GM19452 (cell line): Measurements from ENCODE around the gene RNF223.
"Not testable (repeated sequence)": the region's sequence is repeated elsewhere in the genome, so short reads cannot be mapped to it uniquely, and the experiment has no call there.

ENCODE experiments used
- ATAC-seq: cut with Tn5 transposase; IDR thresholded peaks from one replicate; pipeline ENCODE4 v1.9.1; 2021; ENCODE audit not compliant: unreplicated experiment

The RNF223 gene

DNA sequence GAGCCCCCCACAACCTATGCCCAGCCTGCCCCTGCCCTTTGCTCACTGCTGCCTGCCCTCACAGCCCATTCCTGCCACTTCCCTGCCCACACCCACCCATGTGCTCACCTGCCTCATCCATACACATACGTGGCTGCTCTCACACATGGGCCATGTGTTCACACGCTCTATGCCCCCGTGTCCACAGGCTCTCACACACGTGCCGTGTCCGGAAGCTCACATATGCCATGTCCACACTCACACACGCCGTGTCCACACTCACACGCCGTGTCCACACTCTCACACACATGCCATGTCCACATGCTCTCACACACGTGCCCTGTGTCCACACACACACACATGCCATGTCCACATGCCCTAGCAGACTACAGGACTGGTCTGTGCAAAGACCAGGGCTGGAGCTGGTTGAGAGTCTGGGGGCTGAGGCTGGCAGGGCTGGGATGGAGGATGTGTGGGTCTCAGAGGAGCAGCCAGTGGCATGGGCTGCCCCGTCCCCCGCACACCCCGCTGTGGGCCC, 583 bp upstream of the RNF223 start:
- ATAC-seq, result no peak

DNA sequence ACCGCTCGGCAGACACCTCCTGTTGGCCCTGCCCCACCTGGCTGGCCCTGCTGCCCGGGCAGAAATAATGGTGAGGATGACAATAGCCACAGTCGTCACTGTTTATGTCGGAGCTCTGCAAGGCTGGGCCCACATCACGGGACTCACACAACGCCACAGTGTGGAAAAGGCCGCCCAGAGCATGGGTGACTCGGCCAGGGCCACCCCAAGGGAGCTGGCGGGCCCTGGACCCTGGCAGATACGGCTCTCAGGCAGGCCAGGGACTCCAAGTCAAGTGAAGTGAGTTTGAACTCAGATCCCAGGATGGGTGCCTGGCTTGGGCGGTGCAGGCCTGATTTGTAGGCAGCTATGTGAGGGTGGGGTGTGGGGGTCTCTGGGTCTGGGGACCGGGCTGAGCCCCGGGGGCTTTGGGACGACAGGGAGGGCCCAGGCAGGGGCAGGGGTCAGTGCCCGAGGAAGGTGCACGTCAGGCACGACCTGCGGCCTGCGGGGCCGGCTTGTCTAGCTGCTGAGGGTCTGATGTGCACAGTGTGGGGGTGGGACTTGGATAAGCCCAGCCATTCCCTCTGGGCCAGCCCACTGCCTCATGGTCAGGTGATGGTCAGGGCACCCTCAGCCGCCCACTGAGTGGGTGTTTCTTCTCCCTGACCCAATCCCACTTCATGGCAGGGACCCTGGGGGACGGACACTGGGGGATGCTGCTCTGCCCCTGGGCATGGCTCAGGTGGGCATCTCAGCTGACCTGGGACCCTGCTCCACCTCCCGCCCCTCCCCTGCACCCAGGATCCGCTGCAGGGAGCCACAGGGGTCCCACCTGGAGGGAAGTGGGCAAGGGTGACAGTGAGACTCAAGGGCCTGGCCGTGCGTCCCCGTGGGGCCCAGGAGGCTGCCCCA, 1.0 kb downstream of the RNF223 start:
- no peak for ATAC-seq

DNA sequence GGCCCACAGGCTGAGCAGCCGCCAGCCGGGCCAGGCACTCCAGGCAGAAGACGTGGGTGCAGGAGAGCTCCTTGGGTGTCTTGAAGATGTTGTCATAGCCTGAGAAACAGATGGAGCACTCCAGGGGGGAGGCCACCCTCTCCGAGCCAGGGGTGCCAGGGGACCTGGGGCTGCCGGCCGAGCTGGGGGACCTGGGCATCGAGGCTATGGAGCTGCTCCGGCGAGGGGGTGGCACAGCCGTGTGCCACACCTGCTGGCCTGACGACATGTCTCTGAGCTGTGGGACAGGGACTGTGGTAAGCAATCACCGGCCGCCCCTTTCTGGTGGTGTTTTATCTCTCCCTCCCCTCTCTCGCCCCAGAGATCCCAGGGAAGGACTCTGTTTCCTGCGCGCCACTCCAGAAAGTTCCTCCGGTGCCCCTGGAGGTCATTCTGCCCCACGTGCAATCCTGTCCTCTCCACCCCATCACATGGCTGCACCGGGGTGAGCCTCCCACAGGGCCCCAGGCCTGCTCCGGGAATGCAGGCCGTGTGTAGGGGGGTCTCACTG, 1.7 kb downstream of the RNF223 start:
- ATAC-seq, result no peak

DNA sequence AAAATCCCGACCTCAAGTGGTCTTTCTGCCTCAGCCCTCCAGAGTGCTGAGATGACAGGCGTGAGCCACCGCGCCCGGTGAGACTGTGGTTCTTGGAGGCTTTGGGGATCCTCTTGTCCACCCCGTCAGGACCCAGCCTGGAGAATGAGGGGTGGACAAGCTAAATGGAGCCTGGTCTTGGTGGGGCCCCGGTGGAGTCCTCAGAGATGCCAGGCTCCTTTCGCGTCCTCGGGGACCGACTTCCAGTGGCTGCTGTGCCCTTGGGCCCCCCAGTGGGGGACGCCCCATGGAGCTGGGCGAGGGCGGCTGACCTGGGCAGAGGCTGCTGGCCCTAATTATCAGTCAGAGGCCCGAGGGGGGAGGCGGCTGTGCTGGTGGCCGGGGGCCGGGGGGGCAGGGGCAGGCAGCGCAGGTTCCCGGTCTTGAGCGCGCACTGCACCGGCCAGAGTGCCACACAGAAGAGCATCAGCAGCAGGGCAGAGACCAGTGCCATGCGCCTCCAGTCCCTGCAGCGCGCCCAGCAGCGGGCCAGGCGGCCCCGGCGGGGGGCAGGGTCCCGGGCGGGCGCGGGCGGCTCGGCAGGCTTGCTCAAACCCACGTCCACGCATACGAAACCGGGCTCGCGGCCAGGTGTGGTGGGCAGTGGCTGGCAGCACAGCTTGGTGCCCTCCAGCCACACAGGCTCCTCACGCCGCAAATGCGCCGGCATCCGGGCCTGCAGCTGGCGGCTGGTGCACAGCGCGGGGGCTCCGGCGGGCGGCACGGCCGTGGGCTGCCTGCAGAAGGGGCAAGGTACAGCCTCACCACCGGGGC, 2.4 kb downstream of the RNF223 start:
- no peak for ATAC-seq

DNA sequence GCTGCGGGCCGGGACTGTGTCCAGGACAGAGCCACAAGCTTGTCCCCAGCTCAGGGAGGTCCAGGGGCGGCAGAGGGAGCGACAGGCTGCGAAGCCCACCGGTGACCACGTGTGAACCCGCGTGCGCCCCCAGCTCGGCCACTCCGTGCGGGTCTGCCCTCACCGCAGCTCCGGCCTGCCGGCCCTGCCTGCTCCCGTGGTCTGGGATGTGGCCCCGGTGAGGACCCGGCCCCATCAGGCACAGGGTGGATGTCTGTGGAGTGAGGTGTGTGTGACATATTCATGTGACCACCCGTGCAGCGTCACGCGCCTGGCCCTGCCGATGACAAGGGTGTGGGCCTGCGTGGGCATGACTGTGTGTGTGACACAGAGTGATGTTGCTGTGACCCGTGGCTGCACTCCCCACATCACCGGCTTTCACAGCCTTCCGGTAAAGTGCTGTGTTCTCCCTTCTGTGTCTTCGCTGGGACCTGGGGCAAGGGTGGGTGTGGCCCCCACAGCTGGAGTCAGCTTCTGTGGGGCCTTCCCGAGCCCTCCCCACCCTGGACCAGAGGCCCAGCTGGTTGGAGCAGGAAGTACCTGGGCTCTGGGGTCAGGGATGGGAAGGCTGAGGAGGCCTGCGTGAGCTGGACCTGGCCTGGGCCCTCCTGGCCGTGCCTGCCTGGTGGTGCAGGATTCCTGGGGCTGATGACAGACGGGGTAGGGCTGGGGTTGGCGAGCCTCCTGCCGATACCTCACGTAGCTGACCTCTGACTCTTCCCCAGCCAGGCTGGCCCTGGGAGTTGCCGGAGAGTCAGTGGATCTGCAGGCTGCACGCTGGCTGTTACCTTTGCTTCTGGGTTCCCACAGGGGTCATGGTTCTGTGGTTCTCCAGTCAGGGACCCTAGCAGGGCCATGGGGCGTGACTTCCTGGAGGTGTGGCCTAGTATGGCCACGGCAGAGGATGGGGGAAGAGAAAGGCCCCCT, 4.1 kb downstream of the RNF223 start:
- ATAC-seq, result no peak

DNA sequence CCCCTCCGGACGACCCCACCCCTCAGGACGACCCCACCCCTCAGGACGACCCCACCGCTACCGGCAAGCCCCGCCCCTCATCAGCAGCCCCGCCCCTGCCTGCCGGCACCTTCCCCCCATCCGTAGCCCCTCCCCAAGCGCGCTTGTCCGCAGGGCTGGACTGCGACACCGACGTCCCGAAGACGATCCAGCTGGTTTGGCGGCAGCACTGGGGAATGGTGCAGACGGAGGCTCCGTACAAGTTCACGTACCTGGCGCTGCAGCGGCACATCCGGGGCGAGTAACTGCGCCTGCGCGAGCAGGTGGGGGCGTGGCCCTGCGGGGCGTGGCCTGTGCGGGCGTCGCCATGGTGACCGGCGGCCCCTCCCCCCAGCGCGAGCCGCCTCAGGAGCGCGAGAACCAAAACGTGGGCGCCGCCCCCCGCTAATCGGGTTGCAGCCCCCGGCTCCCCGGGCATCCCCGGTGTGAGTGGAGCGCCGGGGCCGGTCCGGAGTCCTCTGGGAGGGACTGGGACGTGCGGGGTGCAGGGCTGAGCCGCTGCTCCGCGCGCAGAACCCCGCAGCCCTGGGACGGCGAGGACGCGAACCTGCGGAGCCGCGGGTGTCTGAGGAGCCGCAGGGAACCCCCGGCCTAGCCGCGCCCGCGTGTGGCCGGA, 4.9 kb downstream of the RNF223 start:
- ATAC-seq, result peak; percentile 48

DNA sequence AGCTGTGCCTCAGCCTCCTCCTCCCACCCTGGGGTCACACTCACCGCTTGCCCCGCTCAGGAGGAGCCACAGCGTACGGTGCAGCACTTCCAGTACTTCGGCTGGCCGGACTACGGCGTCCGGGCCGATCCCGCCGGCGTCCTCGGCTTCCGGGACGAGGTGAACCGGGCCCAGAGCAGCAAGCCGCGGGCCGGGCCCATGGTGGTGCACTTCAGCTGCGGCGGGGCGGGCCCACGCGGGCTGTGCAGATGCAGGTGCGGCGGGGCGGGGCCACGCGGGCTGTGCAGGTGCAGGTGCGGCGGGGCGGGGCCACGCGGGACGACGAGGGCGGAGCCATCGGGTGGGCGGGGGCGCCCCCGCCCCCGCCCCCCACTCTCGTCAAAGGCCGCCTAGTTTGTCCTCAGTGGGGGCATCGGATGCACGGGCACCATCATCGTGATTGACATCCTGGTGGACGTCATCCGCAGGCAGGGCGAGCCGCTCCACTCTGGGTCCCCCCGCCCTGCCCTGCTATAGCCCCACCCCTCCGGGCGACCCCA, 5.5 kb downstream of the RNF223 start:
- ATAC-seq, result no peak

DNA sequence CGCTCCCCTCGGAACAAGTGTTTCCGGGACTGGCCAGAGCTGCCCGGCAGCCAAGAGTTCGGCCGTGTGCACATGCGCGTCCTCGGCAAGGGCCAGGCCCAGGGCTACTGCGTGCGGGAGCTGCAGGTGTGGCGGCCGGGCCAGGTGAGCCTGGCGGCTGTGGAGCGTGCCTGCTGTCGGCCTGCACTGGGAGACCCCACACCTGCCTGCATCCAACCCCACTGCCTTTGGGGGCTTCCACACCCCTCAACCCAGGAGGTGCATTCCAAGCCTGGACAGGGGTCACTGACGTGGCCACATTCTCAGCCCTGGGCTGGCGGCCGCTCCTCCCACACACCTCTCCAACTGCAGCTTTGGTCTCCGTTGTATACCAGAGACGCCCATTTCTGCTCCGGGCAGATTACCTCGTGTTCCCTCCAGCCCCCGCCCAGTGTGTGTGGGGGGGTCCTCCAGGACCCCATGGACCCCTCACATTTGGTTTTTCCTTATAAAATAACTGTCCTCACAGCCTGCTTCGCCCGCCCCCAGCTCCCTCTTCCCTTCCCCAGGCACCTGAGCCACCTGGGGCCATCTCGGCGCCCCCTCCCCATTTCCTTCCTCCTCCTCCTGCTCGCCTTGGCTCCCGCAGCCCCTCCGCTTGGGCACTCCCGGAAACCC, 6.1 kb downstream of the RNF223 start:
- ATAC-seq, result no peak

DNA sequence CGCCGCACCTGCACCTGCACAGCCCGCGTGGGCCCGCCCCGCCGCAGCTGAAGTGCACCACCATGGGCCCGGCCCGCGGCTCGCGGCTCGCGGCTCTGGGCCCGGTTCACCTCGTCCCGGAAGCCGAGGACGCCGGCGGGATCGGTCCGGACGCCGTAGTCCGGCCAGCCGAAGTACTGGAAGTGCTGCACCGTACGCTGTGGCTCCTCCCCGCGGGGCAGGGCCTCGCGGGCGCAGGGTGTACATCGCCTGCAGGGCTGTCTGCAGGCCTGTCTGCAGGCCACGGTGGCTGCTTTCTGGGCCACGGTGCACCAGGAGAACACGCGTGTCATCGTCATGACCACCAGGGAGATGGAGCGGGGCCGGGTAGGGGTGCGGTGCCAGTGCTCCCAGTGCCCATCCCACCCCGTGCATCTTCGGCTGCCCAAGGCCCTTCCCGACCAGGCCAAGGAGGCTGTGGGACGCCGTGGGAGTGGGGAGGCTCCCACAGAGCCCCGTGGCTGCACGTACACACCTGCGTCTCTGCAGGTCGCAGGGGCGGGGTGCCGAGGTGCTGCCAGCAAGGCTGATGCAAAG, 6.7 kb downstream of the RNF223 start:
- no peak for ATAC-seq

DNA sequence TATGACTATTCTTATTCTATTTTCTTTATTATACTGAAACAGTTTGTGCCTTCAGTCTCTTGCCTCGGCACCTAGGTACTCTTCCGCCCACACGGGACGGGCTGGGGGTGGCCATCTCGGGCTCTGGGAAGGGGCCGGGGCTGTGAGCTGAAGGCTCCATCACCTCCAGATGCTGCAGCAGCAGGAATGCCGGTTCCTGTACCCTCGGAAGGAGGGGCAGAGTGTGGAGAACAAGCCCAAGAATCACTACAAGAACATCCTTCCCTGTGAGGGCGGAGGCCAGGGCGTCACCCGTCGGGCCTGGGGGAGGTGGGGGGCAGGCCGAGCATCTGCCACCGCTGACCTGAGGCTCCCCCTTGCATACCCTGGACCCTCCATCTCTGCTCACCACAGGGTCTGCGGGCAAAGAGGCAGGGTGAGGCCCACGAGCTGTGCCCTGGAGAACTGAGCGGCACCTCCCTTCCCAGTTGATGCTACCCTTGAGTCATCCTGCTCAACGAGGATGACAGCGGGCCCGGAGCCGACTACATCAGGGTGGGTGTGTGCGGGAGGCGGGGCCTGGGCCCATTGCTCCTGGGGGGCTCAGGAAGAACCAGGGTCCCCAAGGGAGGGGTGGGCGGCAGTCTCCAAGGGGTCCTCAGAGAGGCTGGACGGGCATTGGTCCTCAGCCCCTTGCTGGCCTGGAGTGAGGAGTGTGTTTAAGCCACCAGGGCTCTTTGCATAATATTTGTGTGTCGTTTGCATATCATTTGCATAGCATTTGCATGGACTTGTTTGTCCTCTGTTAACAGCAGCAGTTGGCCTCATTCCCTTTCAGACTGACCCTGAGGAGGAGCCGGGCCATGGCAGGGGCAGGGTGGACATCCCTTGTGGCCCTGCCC, 7.5 kb downstream of the RNF223 start:
- no peak for ATAC-seq

DNA sequence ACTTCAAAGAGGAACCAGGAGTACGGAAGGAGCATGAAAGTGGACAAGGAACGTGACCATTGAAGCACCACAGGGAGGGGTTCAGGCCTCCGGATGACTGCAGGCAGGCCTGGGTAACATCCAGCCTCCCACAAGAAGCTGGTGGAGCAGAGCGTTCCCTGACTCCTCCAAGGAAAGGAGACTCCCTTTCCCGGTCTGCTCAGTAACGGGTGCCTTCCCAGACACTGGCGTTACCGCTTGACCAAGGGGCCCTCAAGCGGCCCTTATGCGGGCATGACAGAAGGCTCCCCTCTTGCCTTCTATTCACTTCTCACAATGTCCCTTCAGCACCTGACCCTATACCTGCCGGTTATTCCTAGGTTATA, 8.2 kb downstream of the RNF223 start:
- not testable (repeated sequence) for ATAC-seq

DNA sequence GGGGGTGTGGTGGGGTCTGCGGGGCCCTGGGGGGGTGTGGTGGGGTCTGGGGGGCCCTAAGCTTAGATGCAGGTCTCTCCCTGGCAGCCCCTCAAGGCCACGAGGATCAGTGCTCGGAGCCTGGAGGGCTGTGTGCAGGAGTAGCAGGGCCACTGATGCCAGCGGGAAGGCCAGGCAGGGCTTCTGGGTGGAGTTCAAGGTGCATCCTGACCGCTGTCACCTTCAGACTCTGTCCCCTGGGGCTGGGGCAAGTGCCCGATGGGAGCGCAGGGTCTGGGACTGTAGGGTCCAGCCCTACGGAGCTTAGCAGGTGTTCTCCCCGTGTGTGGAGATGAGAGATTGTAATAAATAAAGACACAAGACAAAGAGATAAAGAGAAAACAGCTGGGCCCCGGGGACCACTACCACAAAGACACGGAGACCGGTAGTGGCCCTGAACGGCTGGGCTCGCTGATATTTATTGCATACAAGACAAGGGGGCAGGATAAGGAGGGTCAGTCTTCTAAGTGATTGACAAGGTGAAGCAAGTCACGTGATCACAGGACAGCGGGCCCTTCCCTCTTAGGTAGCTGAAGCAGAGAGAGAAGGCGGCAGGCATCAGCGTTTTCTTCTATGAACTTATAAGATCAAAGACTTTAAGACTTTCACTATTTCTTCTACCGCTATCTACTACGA, 8.7 kb downstream of the RNF223 start:
- ATAC-seq, result no peak

DNA sequence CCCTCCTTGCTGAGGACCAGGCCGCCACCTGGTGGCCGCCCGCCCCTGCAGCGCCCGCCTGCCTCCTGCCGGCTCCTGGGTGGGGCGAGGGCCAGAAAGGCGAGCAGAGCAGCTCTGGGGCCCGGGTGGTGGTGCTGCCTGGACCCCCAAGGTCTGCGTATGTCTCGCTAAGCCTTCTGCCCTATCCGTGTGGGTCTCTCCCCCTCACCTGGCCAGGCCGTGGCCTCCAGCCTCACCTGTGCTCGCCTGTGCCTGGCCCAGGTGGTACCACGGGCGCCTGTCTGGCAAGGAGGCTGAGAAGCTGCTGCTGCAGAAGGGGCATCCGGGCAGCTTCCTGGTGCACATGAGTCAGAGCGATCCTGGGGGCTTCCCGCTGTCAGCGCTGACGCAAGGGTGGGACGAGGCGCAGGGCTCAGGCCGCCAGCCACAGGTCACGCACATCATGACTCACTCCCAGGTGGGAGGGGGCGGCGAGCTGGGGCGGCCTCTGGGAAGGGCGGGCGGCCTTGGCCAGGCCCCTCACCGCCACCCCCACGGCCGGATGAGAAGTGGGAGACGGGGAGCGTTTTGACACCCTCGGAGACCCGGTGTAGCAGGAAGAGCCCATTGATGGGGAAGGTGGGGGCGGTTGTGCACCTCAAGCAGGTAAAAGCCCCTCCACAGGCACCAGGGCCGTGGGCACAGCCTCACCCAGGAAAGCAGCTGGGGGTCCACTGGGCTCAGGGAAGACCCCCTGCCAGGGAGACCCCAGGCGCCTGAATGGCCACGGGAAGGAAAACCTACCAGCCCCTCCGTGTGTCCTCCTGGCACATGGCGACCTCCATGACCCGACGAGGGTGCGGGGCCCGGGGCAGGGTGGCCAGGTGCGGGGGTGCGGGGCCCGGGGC, 9.9 kb downstream of the RNF223 start:
- peak; percentile 52 for ATAC-seq

DNA sequence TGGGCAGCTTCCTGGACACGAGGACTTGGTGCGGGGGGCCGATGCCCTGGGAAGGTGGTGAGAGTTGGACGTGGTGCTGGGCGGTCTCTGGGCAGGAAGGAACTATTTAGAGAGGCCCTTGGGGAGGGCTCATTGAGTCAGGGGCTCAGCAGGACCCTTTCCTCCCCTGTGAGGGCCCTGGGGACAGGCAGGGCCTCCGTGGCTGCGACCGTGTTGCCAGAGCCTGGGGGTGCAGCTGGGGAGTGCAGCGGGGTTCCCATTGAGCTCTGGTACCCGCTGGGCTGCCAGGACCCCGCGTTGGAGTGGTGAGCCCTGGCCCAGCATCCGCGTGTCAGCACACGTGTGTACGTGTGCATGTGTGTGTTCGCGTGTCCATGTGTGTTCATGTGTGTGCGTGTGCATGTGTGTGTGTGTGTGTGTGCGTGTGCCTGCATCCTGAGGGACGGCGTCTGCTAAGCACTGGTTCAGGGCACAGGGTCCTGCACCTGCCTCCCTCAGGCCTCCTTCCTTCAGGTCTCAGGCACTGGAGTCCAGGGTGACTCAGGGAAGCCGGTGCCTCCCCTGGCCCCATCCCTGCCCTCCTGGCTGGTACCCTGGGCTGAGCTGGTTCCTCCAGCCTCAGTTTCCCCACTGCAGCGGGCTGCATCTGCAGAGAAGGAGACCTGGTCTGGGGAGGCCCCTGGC, 10.7 kb downstream of the RNF223 start:
- no peak for ATAC-seq

DNA sequence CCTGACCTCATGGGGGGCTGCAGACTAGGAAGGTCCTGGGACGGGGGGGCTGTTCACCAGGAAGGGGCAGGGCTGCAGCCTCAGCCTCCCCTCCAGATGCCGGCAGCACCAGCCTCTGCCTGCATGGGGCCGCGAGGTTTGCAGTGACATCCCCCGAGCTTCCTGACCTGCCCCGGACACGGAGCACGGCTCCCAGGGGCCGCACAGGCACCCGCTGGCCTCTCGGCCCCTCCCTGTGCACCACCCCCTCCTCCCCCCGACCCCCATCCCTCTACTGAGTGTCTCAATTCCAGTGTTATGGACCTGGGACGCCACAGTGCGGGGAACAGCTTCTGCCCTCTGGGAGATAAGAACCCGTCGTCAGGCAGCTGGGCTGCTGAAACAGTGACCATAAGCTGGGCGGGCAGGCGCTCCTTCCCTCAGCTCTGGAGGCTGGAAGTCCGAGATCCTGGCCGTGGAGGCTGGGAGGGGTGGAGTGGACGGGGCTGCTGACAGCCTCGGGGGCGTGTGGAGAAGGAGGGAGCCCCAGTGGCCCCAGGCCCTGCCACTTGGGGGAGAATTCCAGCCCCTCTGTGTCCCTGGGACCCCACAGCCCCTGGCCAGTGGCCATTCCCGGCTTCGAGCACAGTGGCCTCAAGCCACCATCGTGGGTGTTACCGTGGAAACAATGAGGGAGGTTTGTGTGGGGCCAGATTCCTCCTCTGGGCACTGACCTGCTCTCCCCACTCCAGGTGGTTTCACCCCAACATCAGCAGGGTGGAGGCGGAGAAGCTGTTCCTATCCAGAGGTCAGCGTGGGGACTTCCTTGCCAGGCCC, 11.6 kb downstream of the RNF223 start:
- ATAC-seq, result no peak
